CD4-positive, alpha-beta T cell (primary cell): ENCODE results near the gene ELP1. TPM values are rescaled to one million over a fixed set of nuclear protein-coding genes. Genes with fewer than 3 reads are reported as not detected.

Experiments
- ATAC-seq: fragments of 200-7000 bp; cut with Tn5 transposase; one replicate; pipeline ENCODE4 v1.10.0; 2022; ENCODE audit warnings: mild to moderate bottlenecking; ENCODE audit not compliant: poor library complexity
- CTCF ChIA-PET: fragments of 350-600 bp; sonication (Branson Sonifier 250); formaldehyde crosslinking; loops from one replicate; lab custom pipeline; 2021; ENCODE audit warnings: antibody characterized with exemption, inconsistent platforms; lab: Charles Lee
- POLR2A ChIA-PET: fragments of 350-600 bp; sonication (Branson Sonifier 250); formaldehyde crosslinking; loops from one replicate; lab custom pipeline; 2021; ENCODE audit warnings: antibody characterized with exemption, inconsistent platforms; lab: Charles Lee
- DNase-seq, 14 experiments: peaks; one replicate each; pipeline ENCODE4 v3.0.0-alpha.2; 2013 to 2020; ENCODE audit warnings: mixed read lengths in 2 of 14
- H3K27ac ChIP-seq, 2 donors: one replicate each; pipeline versions ENCODE4 v1.5.1 to v1.7.0; 2013; ENCODE audit warnings: low read length in 2 of 2, low read depth in 1 of 2, mild to moderate bottlenecking in 1 of 2
- H3K27me3 ChIP-seq, 2 experiments: 1 replicate in 1 of 2; 2 replicates in 1 of 2; pipeline versions ENCODE4 v1.6.1 to v1.7.0; 2013; ENCODE audit warnings: low read length in 2 of 2, control low read depth in 1 of 2, mild to moderate bottlenecking in 1 of 2, moderate library complexity in 1 of 2; ENCODE audit not compliant: insufficient read depth in 2 of 2, control insufficient read depth in 1 of 2
- H3K36me3 ChIP-seq: one replicate; pipeline ENCODE4 v1.6.1; 2013; ENCODE audit warnings: low read length, control low read depth; ENCODE audit not compliant: insufficient read depth
- H3K4me1 ChIP-seq: one replicate; pipeline ENCODE4 v1.6.1; 2013; ENCODE audit warnings: low read length, control low read depth; ENCODE audit not compliant: insufficient read depth
- H3K4me3 ChIP-seq: one replicate; pipeline ENCODE4 v1.5.1; 2013; ENCODE audit warnings: mild to moderate bottlenecking, low read length, moderate library complexity
- H3K9me3 ChIP-seq, 2 experiments: 1 replicate in 1 of 2; 2 replicates in 1 of 2; pipeline versions ENCODE4 v1.6.1 to v1.7.0; 2013; ENCODE audit warnings: low read length in 2 of 2, mild to moderate bottlenecking in 2 of 2, control low read depth in 1 of 2, moderate library complexity in 1 of 2; ENCODE audit not compliant: control insufficient read depth in 1 of 2, insufficient read depth in 1 of 2
- H3K27ac Mint-ChIP-seq: one replicate; pipeline ENCODE4 v1.8.0; 2020; ENCODE audit warnings: mixed read lengths
- H3K27me3 Mint-ChIP-seq: one replicate; pipeline ENCODE4 v1.8.0; 2021; ENCODE audit warnings: mixed read lengths
- H3K36me3 Mint-ChIP-seq: one replicate; pipeline ENCODE4 v1.8.0; 2021; ENCODE audit warnings: low read depth, mixed read lengths
- H3K4me1 Mint-ChIP-seq: one replicate; pipeline ENCODE4 v1.8.0; 2021; ENCODE audit warnings: low read depth, mixed read lengths
- H3K4me3 Mint-ChIP-seq: one replicate; pipeline ENCODE4 v1.8.0; 2020; ENCODE audit warnings: mild to moderate bottlenecking, mixed read lengths
- H3K9me3 Mint-ChIP-seq: one replicate; pipeline ENCODE4 v1.8.0; 2020; ENCODE audit warnings: mixed read lengths
- CTCF ChIP-seq: fragments of 200-600 bp; IDR thresholded peaks from one replicate; pipeline ENCODE4 v1.8.0; 2022; ENCODE audit warnings: antibody characterized with exemption, mild to moderate bottlenecking
- intact Hi-C, 2 experiments: fragments of 100-400 bp; cut with DNase I in 1 of 2; cut with micrococcal nuclease in 1 of 2; formaldehyde crosslinking; loops; one replicate each; pipeline versions ENCODE4 v1.15.1 to v1.9.0; 2023 to 2025; cut with DNase I, micrococcal nuclease
- total RNA-seq, 174 experiments: library from RNA in 2 of 174; stranded (reverse) in 2 of 174; gene quantifications; one replicate each; pipeline ENCODE4 v1.2.3 and lab custom pipeline; 2021 to 2026

ELP1 gene
- total RNA-seq, 2 experiments from 2014 or later = 19.2 to 20.8 TPM

DNA sequence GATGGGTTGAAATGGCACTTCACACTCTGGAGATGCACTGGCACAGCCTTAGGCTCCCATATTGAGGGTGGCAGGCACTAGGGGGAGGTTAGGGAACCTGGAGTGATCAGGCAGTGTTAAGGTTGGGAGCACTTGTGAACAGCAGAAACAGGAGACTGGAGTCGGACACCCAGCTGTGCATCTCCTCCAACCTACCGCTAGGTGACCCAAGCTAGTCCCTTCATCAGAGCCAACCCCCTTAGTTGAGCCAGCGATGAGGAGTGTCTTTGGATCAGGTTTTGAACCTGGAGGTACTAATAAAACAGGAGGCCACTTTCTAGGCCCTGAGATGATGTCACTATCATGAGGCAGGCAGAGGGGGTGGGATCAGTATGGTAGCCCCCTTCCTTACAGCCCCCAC is 79.8 kb downstream of the ELP1 start:
- ATAC-seq (no peak), DNase-seq (no peak)
- peaks cover 8% of the 10 kb centered on the region for H3K27me3 Mint-ChIP-seq

DNA sequence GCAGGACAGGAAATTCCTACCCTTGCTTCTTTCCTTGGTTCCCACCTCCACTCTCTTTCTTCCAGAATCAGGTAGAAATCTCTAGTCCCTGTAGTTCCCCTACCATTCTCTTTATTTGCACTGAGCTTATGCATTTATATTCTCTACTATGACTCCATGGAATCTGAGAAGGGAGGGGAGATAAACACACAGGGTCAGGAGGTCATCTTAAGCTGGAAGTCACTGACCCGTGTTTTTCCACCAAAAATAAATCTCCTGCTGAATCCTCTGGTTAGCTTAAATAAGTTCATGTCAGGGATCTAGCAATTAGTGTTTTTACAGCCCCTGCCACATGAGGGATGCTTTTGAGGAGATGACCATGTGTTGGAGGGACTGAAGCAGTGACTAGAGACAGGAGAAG is 81.8 kb downstream of the ELP1 start:
- POLR2A ChIA-PET = no interaction called here
- intact Hi-C loops = no loop called here

More for the DNA sequence above, 79.8 kb downstream of the ELP1 start:
- no peaks in the 10 kb centered on the region for H3K4me1 ChIP-seq
- H3K4me3 ChIP-seq = no peak overlapping the region
- TF ChIP-seq CTCF = no peak
- Mint-ChIP-seq H3K9me3 (no peaks in the 10 kb centered on the region), H3K4me1 (no peaks in the 10 kb centered on the region), H3K4me3 (no peak overlapping the region), H3K27ac (no peak overlapping the region), H3K36me3 (no peaks in the 10 kb centered on the region)
- H3K27me3 ChIP-seq = no peaks in the 10 kb centered on the region
- intact Hi-C loops = no loop called here
- H3K9me3 ChIP-seq = peaks cover 0 to 13% of the 10 kb centered on the region in 2 experiments
- POLR2A ChIA-PET = no interaction called here
- H3K36me3 ChIP-seq = no peaks in the 10 kb centered on the region
- CTCF ChIA-PET = no interaction called here
- no peak overlapping the region for H3K27ac ChIP-seq

GRCh38 chr9:108851138-108851537 is 82.8 kb downstream of the ELP1 start:
- Mint-ChIP-seq H3K36me3 (no peaks in the 10 kb centered on the region), H3K27me3 (peaks cover 4% of the 10 kb centered on the region)

More for the DNA sequence above, 81.8 kb downstream of the ELP1 start:
- Histone ChIP-seq H3K27me3 (no peaks in the 10 kb centered on the region), H3K9me3 (peaks cover 0 to 13% of the 10 kb centered on the region in 2 experiments), H3K4me3 (no peak overlapping the region), H3K36me3 (no peaks in the 10 kb centered on the region), H3K4me1 (no peaks in the 10 kb centered on the region), H3K27ac (no peak overlapping the region)
- CTCF ChIA-PET = no interaction called here
- peaks cover 4% of the 10 kb centered on the region for H3K27me3 Mint-ChIP-seq
- H3K36me3 Mint-ChIP-seq = no peaks in the 10 kb centered on the region
- H3K27ac Mint-ChIP-seq = no peak overlapping the region
- ATAC-seq = no peak
- H3K9me3 Mint-ChIP-seq = no peaks in the 10 kb centered on the region
- DNase-seq = no peak
- H3K4me1 Mint-ChIP-seq = no peaks in the 10 kb centered on the region
- no peak for TF ChIP-seq CTCF
- H3K4me3 Mint-ChIP-seq = no peak overlapping the region

More at GRCh38 chr9:108851138-108851537, 82.8 kb downstream of the ELP1 start:
- H3K9me3 Mint-ChIP-seq = no peaks in the 10 kb centered on the region
- Histone ChIP-seq H3K27me3 (no peaks in the 10 kb centered on the region), H3K27ac (no peak overlapping the region), H3K36me3 (no peaks in the 10 kb centered on the region), H3K4me1 (no peaks in the 10 kb centered on the region), H3K4me3 (no peak overlapping the region), H3K9me3 (peaks cover 0 to 13% of the 10 kb centered on the region in 2 experiments)
- no peak for TF ChIP-seq CTCF
- CTCF ChIA-PET = no interaction called here
- POLR2A ChIA-PET = no interaction called here
- H3K4me1 Mint-ChIP-seq = no peaks in the 10 kb centered on the region
- H3K4me3 Mint-ChIP-seq = no peak overlapping the region
- DNase-seq (no peak), ATAC-seq (no peak)
- intact Hi-C loops = no loop called here
- no peak overlapping the region for H3K27ac Mint-ChIP-seq
